HepG2 (cell line): ENCODE measurements around the gene TNS4. TPM values are rescaled to one million over a fixed set of nuclear protein-coding genes. Genes with fewer than 3 reads are reported as not detected.

Experiments
- BATF2 ChIP-seq: sonication (generic); formaldehyde crosslinking; IDR thresholded peaks from 2 replicates; pipeline ENCODE4 v1.8.0; 2022; ENCODE audit warnings: mild to moderate bottlenecking, missing genetic modification reagents, moderate library complexity
- CTCF ChIP-seq: sonication (generic); formaldehyde crosslinking; IDR thresholded peaks from 2 replicates; pipeline ENCODE4 v1.5.0; 2020; ENCODE audit warnings: mild to moderate bottlenecking, missing genetic modification reagents, moderate library complexity
- HIC2 ChIP-seq: sonication (generic); formaldehyde crosslinking; IDR thresholded peaks from 2 replicates; pipeline ENCODE4 v1.9.0; 2022; ENCODE audit warnings: low read depth, missing genetic modification reagents
- MTF1 ChIP-seq: sonication (generic); formaldehyde crosslinking; IDR thresholded peaks from 2 replicates; pipeline ENCODE4 v1.5.0; 2020; ENCODE audit warnings: missing genetic modification reagents
- NPAS2 ChIP-seq: sonication (generic); formaldehyde crosslinking; IDR thresholded peaks from 2 replicates; pipeline ENCODE4 v1.8.0; 2022; ENCODE audit warnings: mild to moderate bottlenecking, missing genetic modification reagents, borderline replicate concordance
- NR0B2 ChIP-seq: sonication (generic); formaldehyde crosslinking; IDR thresholded peaks from 2 replicates; pipeline ENCODE4 v1.4.0; 2020; ENCODE audit warnings: mild to moderate bottlenecking, missing genetic modification reagents
- RBM39 ChIP-seq: fragments of 200-400 bp; formaldehyde crosslinking; IDR thresholded peaks from one replicate; pipeline ENCODE4 v1.6.1; 2018; ENCODE audit warnings: antibody characterized with exemption, mild to moderate bottlenecking, low read depth, low read length; ENCODE audit not compliant: poor library complexity, severe bottlenecking
- RXRA ChIP-seq: sonication (generic); formaldehyde crosslinking; IDR thresholded peaks from 2 replicates; pipeline ENCODE4 v1.5.1; 2020; ENCODE audit warnings: missing genetic modification reagents
- SKIL ChIP-seq: sonication (generic); formaldehyde crosslinking; IDR thresholded peaks from 2 replicates; pipeline ENCODE4 v1.8.0; 2022; ENCODE audit warnings: missing genetic modification reagents, mild to moderate bottlenecking, moderate library complexity, borderline replicate concordance
- SP5 ChIP-seq: IDR thresholded peaks from 2 replicates; pipeline ENCODE4 v1.6.1; 2016; ENCODE audit warnings: low read depth, borderline replicate concordance
- ZC3H13 ChIP-seq: sonication (generic); formaldehyde crosslinking; IDR thresholded peaks from 2 replicates; pipeline ENCODE4 v1.8.1; 2023; ENCODE audit warnings: mild to moderate bottlenecking, missing genetic modification reagents, moderate library complexity
- ZHX2 ChIP-seq, 2 experiments: sonication (generic) in 1 of 2; formaldehyde crosslinking in 1 of 2; IDR thresholded peaks; 2 replicates each; pipeline versions ENCODE4 v1.6.1 to v1.9.0; 2014 to 2022; ENCODE audit warnings: antibody characterized with exemption in 1 of 2, borderline replicate concordance in 1 of 2, inconsistent platforms in 1 of 2, low read depth in 1 of 2, missing genetic modification reagents in 1 of 2
- ZNF282 ChIP-seq: fragments of 450-650 bp; IDR thresholded peaks from 2 replicates; pipeline ENCODE4 v1.6.1; 2018; ENCODE audit not compliant: partially characterized antibody
- ZNF329 ChIP-seq: sonication (generic); formaldehyde crosslinking; IDR thresholded peaks from 2 replicates; pipeline ENCODE4 v1.9.0; 2021; ENCODE audit warnings: low read depth, mild to moderate bottlenecking, missing genetic modification reagents
- ZSCAN25 ChIP-seq: sonication (generic); formaldehyde crosslinking; IDR thresholded peaks from 2 replicates; pipeline ENCODE4 v1.8.0; 2022; ENCODE audit warnings: mild to moderate bottlenecking, missing genetic modification reagents
- polyA plus RNA-seq, 8 experiments: library from polyadenylated mRNA; depleted of rRNA in 3 of 8; stranded (reverse) in 7 of 8; unstranded in 1 of 8; fragments of >200 nt; fragmentation: Illumina TruSeq in 4 of 8; extraction: Trizol in 4 of 8; gene quantifications; 2 replicates each; pipeline versions ENCODE4 v1.2.1 to v1.2.3, GENCODE V29; 2011 to 2016; ENCODE audit warnings: low read depth in 4 of 8, missing spikeins in 1 of 8, mixed read lengths in 1 of 8; ENCODE audit not compliant: insufficient read depth in 1 of 8
- total RNA-seq, 5 experiments: library from RNA; depleted of rRNA; stranded (reverse); fragments of >200 nt; fragmentation: Illumina TruSeq; extraction: Trizol; gene quantifications; 2 replicates each; pipeline ENCODE4 v1.2.3, GENCODE V29; 2016; ENCODE audit warnings: low read depth in 1 of 5

Gene TNS4
- total and polyA plus RNA-seq, 2 of the 13 experiments (the other 11 are each of a cell fraction or from before 2014, with no cell fraction given) = 0.58 to 2.1 TPM

GRCh38 chr17:40447148-40447644 lies 54.2 kb downstream of the TNS4 start (continued):
- TF ChIP-seq BATF2 (CRISPR knock-in tag) = no peak
- TF ChIP-seq CTCF = 0 out of 2 replicates have a peak, but pooled peaks have one; percentile 11
- TF ChIP-seq RXRA (CRISPR knock-in tag) = 0 out of 2 replicates have a peak, but pooled peaks have one; percentile 31
- 0 out of 2 replicates have a peak, but pooled peaks have one; percentile 51 for TF ChIP-seq SP5 (CRISPR knock-in tag)
- 0 out of 2 replicates have a peak, but pooled peaks have one; percentile 36 for TF ChIP-seq SKIL (CRISPR knock-in tag)
- TF ChIP-seq HIC2 (CRISPR knock-in tag) = peak; percentile 40; the same call in 1 of the 2 replicates
- no peak for TF ChIP-seq ZNF329 (CRISPR knock-in tag)
- no peak for TF ChIP-seq MTF1 (CRISPR knock-in tag)
- TF ChIP-seq ZSCAN25 (CRISPR knock-in tag) = peak; percentile 22; the same call in 1 of the 2 replicates
- TF ChIP-seq RBM39 = no peak
- TF ChIP-seq NPAS2 (CRISPR knock-in tag) = no peak
- TF ChIP-seq ZC3H13 (CRISPR knock-in tag) = 0 out of 2 replicates have a peak, but pooled peaks have one; percentile 47
- TF ChIP-seq NR0B2 (CRISPR knock-in tag) = peak; percentile 81
- TF ChIP-seq ZNF282 = no peak
- no peak for TF ChIP-seq ZHX2 (IDR thresholded peaks at IDR 0.05; ENCODE audit: low read depth)
- no peak for TF ChIP-seq ZHX2 (CRISPR knock-in tag; IDR thresholded peaks at IDR 0.05; ENCODE audit: borderline replicate concordance)
